Activated B cell treated with CpG ODN at 0.5 μM for 24 hours (primary cell): ENCODE data around the gene PRDM16. TPM values are rescaled to one million over a fixed set of nuclear protein-coding genes. Genes with fewer than 3 reads are reported as not detected.

ENCODE experiments used
- ATAC-seq: fragments of 200-7000 bp; cut with Tn5 transposase; one replicate; pipeline ENCODE4 v1.10.0; 2021; ENCODE audit warnings: low read depth, mild to moderate bottlenecking, moderate library complexity
- CTCF ChIA-PET: fragments of 350-600 bp; sonication (Branson Sonifier 250); formaldehyde crosslinking; loops from one replicate; lab custom pipeline; 2021; ENCODE audit warnings: antibody characterized with exemption; lab: Charles Lee
- POLR2A ChIA-PET: fragments of 350-600 bp; sonication (Branson Sonifier 250); formaldehyde crosslinking; loops from one replicate; lab custom pipeline; 2021; ENCODE audit warnings: antibody characterized with exemption; lab: Charles Lee
- DNase-seq: peaks from one replicate; pipeline ENCODE4 v3.0.0; 2022
- H3K27ac Mint-ChIP-seq: one replicate; pipeline ENCODE4 v1.8.0; 2020; ENCODE audit warnings: mixed read lengths
- H3K27me3 Mint-ChIP-seq: one replicate; pipeline ENCODE4 v1.8.0; 2021; ENCODE audit warnings: mixed read lengths
- H3K36me3 Mint-ChIP-seq: one replicate; pipeline ENCODE4 v1.8.0; 2021; ENCODE audit warnings: low read depth, mixed read lengths
- H3K4me1 Mint-ChIP-seq: one replicate; pipeline ENCODE4 v1.8.0; 2021; ENCODE audit warnings: mixed read lengths
- H3K4me3 Mint-ChIP-seq: one replicate; pipeline ENCODE4 v1.8.0; 2020; ENCODE audit warnings: mild to moderate bottlenecking, mixed read lengths
- H3K9me3 Mint-ChIP-seq: one replicate; pipeline ENCODE4 v1.8.0; 2020; ENCODE audit warnings: mixed read lengths
- CTCF ChIP-seq: fragments of 200-600 bp; IDR thresholded peaks from one replicate; pipeline ENCODE4 v1.8.0; 2022; ENCODE audit warnings: antibody characterized with exemption, mild to moderate bottlenecking
- intact Hi-C: fragments of 100-400 bp; cut with micrococcal nuclease; formaldehyde crosslinking; loops from one replicate; pipeline ENCODE4 v1.15.1; 2024
- total RNA-seq: library from RNA; stranded (reverse); gene quantifications from 2 replicates; pipeline ENCODE4 v1.2.3, GENCODE V29; 2022

PRDM16 gene
- total RNA-seq, 1 donor from 2014 or later, result not detected

GRCh38 chr1:3454811-3455618, 386.0 kb downstream of the PRDM16 start:
- H3K9me3 Mint-ChIP-seq, result no peaks in the 10 kb centered on the region
- peaks cover 11% of the 10 kb centered on the region for H3K27me3 Mint-ChIP-seq
- intact Hi-C loops, result no loop called here
- POLR2A ChIA-PET, result no interaction called here
- peak; percentile 43 for ATAC-seq
- CTCF ChIA-PET, result no interaction called here
- no peak overlapping the region for H3K27ac Mint-ChIP-seq
- no peak for DNase-seq
- peaks cover 2% of the 10 kb centered on the region for H3K4me1 Mint-ChIP-seq
- peak overlapping the region; percentile 74 for H3K4me3 Mint-ChIP-seq
- H3K36me3 Mint-ChIP-seq, result no peaks in the 10 kb centered on the region
- no peak for TF ChIP-seq CTCF

- peaks cover 6% of the 10 kb centered on the region for H3K27me3 Mint-ChIP-seq
- DNase-seq, result no peak
- H3K4me3 Mint-ChIP-seq, result peak overlapping the region; percentile 50
- TF ChIP-seq CTCF, result no peak
- ChIA-PET CTCF (no interaction called here), POLR2A (no interaction called here)
- intact Hi-C loops, result no loop called here
- H3K36me3 Mint-ChIP-seq, result no peaks in the 10 kb centered on the region
- no peak for ATAC-seq
- no peaks in the 10 kb centered on the region for H3K9me3 Mint-ChIP-seq
- H3K4me1 Mint-ChIP-seq, result peaks cover 2% of the 10 kb centered on the region
- H3K27ac Mint-ChIP-seq, result no peak overlapping the region
Observed at GRCh38 chr1:3455670-3456448, 386.9 kb downstream of the PRDM16 start.

GRCh38 chr1:3456449-3456963, 387.5 kb downstream of the PRDM16 start:
- no peak for TF ChIP-seq CTCF
- ATAC-seq, result no peak
- intact Hi-C loops, result no loop called here
- Mint-ChIP-seq H3K27ac (no peak overlapping the region), H3K36me3 (no peaks in the 10 kb centered on the region), H3K9me3 (no peaks in the 10 kb centered on the region), H3K4me3 (no peak overlapping the region), H3K27me3 (no peaks in the 10 kb centered on the region), H3K4me1 (peaks cover 2% of the 10 kb centered on the region)
- ChIA-PET CTCF (no interaction called here), POLR2A (no interaction called here)
- no peak for DNase-seq

- Mint-ChIP-seq H3K27me3 (no peaks in the 10 kb centered on the region), H3K9me3 (no peaks in the 10 kb centered on the region), H3K36me3 (no peaks in the 10 kb centered on the region), H3K27ac (no peak overlapping the region), H3K4me3 (no peak overlapping the region), H3K4me1 (peaks cover 2% of the 10 kb centered on the region)
- TF ChIP-seq CTCF, result no peak
- no peak for DNase-seq
- ATAC-seq, result no peak
- CTCF ChIA-PET, result no interaction called here
- intact Hi-C loops, result no loop called here
- POLR2A ChIA-PET, result no interaction called here
Observed at GRCh38 chr1:3456964-3457909, 388.2 kb downstream of the PRDM16 start.
